ENCODE data around the gene PURA. TPM values are rescaled to one million over a fixed set of nuclear protein-coding genes. Genes with fewer than 3 reads are reported as not detected.

PURA gene
- total and polyA plus RNA-seq, 2 donors from 2014 or later: 4.7 to 31.6 TPM

DNA sequence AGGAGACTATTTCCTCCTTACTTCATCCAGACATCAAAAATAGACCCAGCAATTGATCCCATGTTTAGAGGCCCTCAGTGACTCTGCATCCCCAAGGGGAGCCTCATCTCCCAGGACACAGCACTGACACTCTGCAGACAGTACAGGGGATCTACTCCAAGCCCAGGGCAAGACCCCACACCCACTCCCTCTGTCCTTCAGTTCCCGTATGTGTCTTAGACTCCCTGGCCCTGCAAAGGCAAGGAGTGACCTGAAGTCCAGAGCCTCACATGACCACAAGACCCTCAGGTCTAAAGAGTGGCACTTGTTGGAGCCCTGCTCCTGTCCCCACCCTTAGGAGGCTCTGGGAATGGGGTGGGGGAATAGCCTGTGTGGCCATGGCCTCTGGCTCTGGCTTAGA is 33.6 kb downstream of the PURA start:
- H3K36me3 ChIP-seq (ENCODE audit: control insufficient read depth in 2 of 3, insufficient read depth in 3 of 3, low read length in 3 of 3): no peaks in the 10 kb centered on the region
- no peaks in the 10 kb centered on the region for H3K9me3 ChIP-seq (ENCODE audit: control insufficient read depth in 2 of 3, insufficient read depth in 1 of 3, low read length in 3 of 3)
- H3K9ac ChIP-seq (ENCODE audit: low read length in 3 of 3): no peak overlapping the region
- H3K4me1 ChIP-seq (ENCODE audit: control insufficient read depth in 2 of 3, insufficient read depth in 2 of 3, low read depth in 1 of 3, low read length in 3 of 3): peaks cover 0 to 25% (median 19%) of the 10 kb centered on the region in 3 donors
- H3K4me3 ChIP-seq (ENCODE audit: low read length in 3 of 3): no peak overlapping the region
- intact Hi-C loops (cut with DNase I): no loop called here
- no peak overlapping the region for H3K27ac ChIP-seq (ENCODE audit: low read depth in 2 of 2, low read length in 2 of 2)
- FAIRE-seq (no peak), DNase-seq (no peak)
- peaks cover 3% of the 10 kb centered on the region for H3K27me3 ChIP-seq (ENCODE audit: control insufficient read depth, insufficient read depth, low read length)
- TF ChIP-seq, protein P1, sequence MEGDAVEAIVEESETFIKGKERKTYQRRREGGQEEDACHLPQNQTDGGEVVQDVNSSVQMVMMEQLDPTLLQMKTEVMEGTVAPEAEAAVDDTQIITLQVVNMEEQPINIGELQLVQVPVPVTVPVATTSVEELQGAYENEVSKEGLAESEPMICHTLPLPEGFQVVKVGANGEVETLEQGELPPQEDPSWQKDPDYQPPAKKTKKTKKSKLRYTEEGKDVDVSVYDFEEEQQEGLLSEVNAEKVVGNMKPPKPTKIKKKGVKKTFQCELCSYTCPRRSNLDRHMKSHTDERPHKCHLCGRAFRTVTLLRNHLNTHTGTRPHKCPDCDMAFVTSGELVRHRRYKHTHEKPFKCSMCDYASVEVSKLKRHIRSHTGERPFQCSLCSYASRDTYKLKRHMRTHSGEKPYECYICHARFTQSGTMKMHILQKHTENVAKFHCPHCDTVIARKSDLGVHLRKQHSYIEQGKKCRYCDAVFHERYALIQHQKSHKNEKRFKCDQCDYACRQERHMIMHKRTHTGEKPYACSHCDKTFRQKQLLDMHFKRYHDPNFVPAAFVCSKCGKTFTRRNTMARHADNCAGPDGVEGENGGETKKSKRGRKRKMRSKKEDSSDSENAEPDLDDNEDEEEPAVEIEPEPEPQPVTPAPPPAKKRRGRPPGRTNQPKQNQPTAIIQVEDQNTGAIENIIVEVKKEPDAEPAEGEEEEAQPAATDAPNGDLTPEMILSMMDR (IDR thresholded peaks at IDR 0.05; ENCODE audit: borderline replicate concordance, extremely low read depth, insufficient read depth): no peak

DNA sequence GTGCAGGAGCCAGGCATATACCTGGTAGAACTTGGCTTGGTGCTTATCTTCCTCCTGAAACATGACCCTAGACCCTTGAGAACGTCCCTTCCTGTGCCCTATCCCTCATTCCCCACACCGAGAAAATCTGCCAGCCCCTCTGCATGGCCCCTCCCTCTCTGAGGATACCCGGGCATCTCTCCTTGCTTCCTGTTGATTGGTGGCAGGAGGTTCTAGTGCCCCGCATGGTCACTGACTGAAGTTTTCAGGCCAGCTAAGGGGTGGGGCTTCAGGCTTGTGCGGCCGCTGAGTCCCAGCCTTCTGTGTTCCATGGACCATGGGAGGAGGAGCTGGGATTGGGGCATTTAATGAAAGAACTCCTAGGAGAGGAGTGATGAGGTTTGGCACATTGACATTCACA is 34.6 kb downstream of the PURA start:
- peaks cover 5% of the 10 kb centered on the region for H3K27me3 ChIP-seq (ENCODE audit: control insufficient read depth, insufficient read depth, low read length)
- H3K9ac ChIP-seq (ENCODE audit: low read length in 3 of 3): no peak overlapping the region
- peaks cover 0 to 25% (median 10%) of the 10 kb centered on the region in 3 donors for H3K4me1 ChIP-seq (ENCODE audit: control insufficient read depth in 2 of 3, insufficient read depth in 2 of 3, low read depth in 1 of 3, low read length in 3 of 3)
- peak in 3 of 5 donors; percentile 33 to 59 (median 49) for DNase-seq
- no peak overlapping the region for H3K27ac ChIP-seq (ENCODE audit: low read depth in 2 of 2, low read length in 2 of 2)
- intact Hi-C loops (cut with DNase I): no loop called here
- TF ChIP-seq, protein P1 (IDR thresholded peaks at IDR 0.05; ENCODE audit: borderline replicate concordance, extremely low read depth, insufficient read depth): no peak
- no peak for FAIRE-seq
- no peaks in the 10 kb centered on the region for H3K36me3 ChIP-seq (ENCODE audit: control insufficient read depth in 2 of 3, insufficient read depth in 3 of 3, low read length in 3 of 3)
- H3K9me3 ChIP-seq (ENCODE audit: control insufficient read depth in 2 of 3, insufficient read depth in 1 of 3, low read length in 3 of 3): no peaks in the 10 kb centered on the region
- no peak overlapping the region for H3K4me3 ChIP-seq (ENCODE audit: low read length in 3 of 3)

DNA sequence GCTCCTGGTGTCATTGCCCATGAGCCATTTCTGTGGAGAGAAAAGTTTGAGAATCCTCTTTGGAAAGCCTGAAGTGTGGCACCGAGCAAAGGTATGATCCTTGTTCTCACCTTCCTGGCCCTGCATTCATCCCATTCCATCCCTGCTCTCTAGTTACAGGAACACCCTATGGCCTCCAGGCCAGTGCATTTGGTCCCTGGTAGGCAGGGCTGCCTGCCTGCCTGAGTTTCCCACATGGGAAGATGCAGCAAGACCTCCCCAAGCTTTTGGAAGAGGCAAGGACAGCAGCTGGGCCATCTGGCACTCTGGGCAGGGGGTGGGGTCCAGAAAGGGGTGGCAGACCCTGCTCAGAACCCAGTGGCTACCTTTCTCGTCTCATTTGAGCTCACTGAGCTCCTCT is 36.3 kb downstream of the PURA start:
- Histone ChIP-seq H3K4me1 (ENCODE audit: control insufficient read depth in 2 of 3, insufficient read depth in 2 of 3, low read depth in 1 of 3, low read length in 3 of 3) (peaks cover 0 to 21% (median 3%) of the 10 kb centered on the region in 3 donors), H3K9ac (ENCODE audit: low read length in 3 of 3) (no peak overlapping the region), H3K27ac (ENCODE audit: low read depth in 2 of 2, low read length in 2 of 2) (no peak overlapping the region), H3K36me3 (ENCODE audit: control insufficient read depth in 2 of 3, insufficient read depth in 3 of 3, low read length in 3 of 3) (no peaks in the 10 kb centered on the region), H3K27me3 (ENCODE audit: control insufficient read depth, insufficient read depth, low read length) (peaks cover 5% of the 10 kb centered on the region), H3K4me3 (ENCODE audit: low read length in 3 of 3) (no peak overlapping the region), H3K9me3 (ENCODE audit: control insufficient read depth in 2 of 3, insufficient read depth in 1 of 3, low read length in 3 of 3) (no peaks in the 10 kb centered on the region)
- DNase-seq (no peak), FAIRE-seq (no peak)
- intact Hi-C loops (cut with DNase I): no loop called here
- TF ChIP-seq, protein P1 (IDR thresholded peaks at IDR 0.05; ENCODE audit: borderline replicate concordance, extremely low read depth, insufficient read depth): no peak

Measured in kidney (tissue), 14 donors.